CD4-positive, alpha-beta T cell treated with Interleukin-17A for 4 hours (primary cell): Measurements from ENCODE around the gene KCNQ2.

Experiments used
- DNase-seq: peaks from one replicate; pipeline ENCODE4 v3.0.0-alpha.2; 2020; ENCODE audit warnings: mixed read lengths

Gene KCNQ2

GRCh38 chr20:63413963-63414684 is 58.3 kb downstream of the KCNQ2 start:
- no peak for DNase-seq

GRCh38 chr20:63413323-63413722 is 59.1 kb downstream of the KCNQ2 start:
- DNase-seq: no peak

GRCh38 chr20:63412889-63413288 is 59.6 kb downstream of the KCNQ2 start:
- DNase-seq: no peak

- no peak for DNase-seq
Measured at GRCh38 chr20:63411898-63412631, 60.4 kb downstream of the KCNQ2 start.

- DNase-seq: no peak
Measured at GRCh38 chr20:63411151-63411897, 61.1 kb downstream of the KCNQ2 start.

GRCh38 chr20:63409834-63410435 is 62.5 kb downstream of the KCNQ2 start:
- DNase-seq: no peak

GRCh38 chr20:63409066-63409833 is 63.2 kb downstream of the KCNQ2 start:
- peak; percentile 9 for DNase-seq

GRCh38 chr20:63408684-63409046 is 63.8 kb downstream of the KCNQ2 start:
- DNase-seq: no peak

GRCh38 chr20:63407928-63408683 is 64.3 kb downstream of the KCNQ2 start:
- no peak for DNase-seq

- no peak for DNase-seq
Measured at GRCh38 chr20:63406617-63407245, 65.7 kb downstream of the KCNQ2 start.

GRCh38 chr20:63406011-63406410 is 66.4 kb downstream of the KCNQ2 start:
- DNase-seq: no peak

GRCh38 chr20:63405102-63405730 is 67.2 kb downstream of the KCNQ2 start:
- DNase-seq: no peak

- no peak for DNase-seq
Measured at GRCh38 chr20:63404129-63405085, 68.0 kb downstream of the KCNQ2 start.

- DNase-seq: no peak
Measured at GRCh38 chr20:63403403-63404105, 68.9 kb downstream of the KCNQ2 start.

- no peak for DNase-seq
Measured at GRCh38 chr20:63402860-63403220, 69.6 kb downstream of the KCNQ2 start.

- no peak for DNase-seq
Measured at GRCh38 chr20:63402181-63402859, 70.1 kb downstream of the KCNQ2 start.

- DNase-seq: no peak
Measured at GRCh38 chr20:63401384-63402110, 70.9 kb downstream of the KCNQ2 start.
